CD8-positive, alpha-beta memory T cell (primary cell): Measurements from ENCODE around the gene HBB. TPM values are rescaled to one million over a fixed set of nuclear protein-coding genes. Genes with fewer than 3 reads are reported as not detected.

Source experiments
- CTCF ChIA-PET: fragments of 350-600 bp; sonication (Branson Sonifier 250); formaldehyde crosslinking; loops from one replicate; lab custom pipeline; 2021; ENCODE audit warnings: antibody characterized with exemption; lab: Charles Lee
- POLR2A ChIA-PET: fragments of 350-600 bp; sonication (Branson Sonifier 250); formaldehyde crosslinking; loops from one replicate; lab custom pipeline; 2021; ENCODE audit warnings: antibody characterized with exemption; lab: Charles Lee
- DNase-seq, 5 donors: peaks; one replicate each; pipeline versions ENCODE4 v3.0.0 to v3.0.0-alpha.2; 2020 to 2022; ENCODE audit warnings: mixed read lengths in 1 of 5
- H3K27ac ChIP-seq: one replicate; pipeline ENCODE4 v1.7.0; 2013; ENCODE audit warnings: low read depth, mild to moderate bottlenecking, low read length, moderate library complexity
- H3K27me3 ChIP-seq: 2 replicates; pipeline ENCODE4 v1.7.0; 2013; ENCODE audit warnings: low read length, mild to moderate bottlenecking; ENCODE audit not compliant: insufficient read depth, poor library complexity, severe bottlenecking
- H3K36me3 ChIP-seq: 2 replicates; pipeline ENCODE4 v1.7.0; 2013; ENCODE audit warnings: mild to moderate bottlenecking, low read length, moderate library complexity; ENCODE audit not compliant: insufficient read depth
- H3K4me1 ChIP-seq: 2 replicates; pipeline ENCODE4 v1.7.0; 2013; ENCODE audit warnings: mild to moderate bottlenecking, low read length, moderate library complexity; ENCODE audit not compliant: insufficient read depth
- H3K4me3 ChIP-seq: 2 replicates; pipeline ENCODE4 v1.7.0; 2013; ENCODE audit warnings: mild to moderate bottlenecking, low read length
- H3K9me3 ChIP-seq: 2 replicates; pipeline ENCODE4 v1.7.0; 2013; ENCODE audit warnings: mild to moderate bottlenecking, low read length
- H3K27ac Mint-ChIP-seq, 8 donors: one replicate each; pipeline ENCODE4 v1.8.0; 2020 to 2021; ENCODE audit warnings: mixed read lengths in 8 of 8, mild to moderate bottlenecking in 6 of 8, inconsistent platforms in 3 of 8, moderate library complexity in 3 of 8
- H3K27me3 Mint-ChIP-seq, 2 donors: one replicate each; pipeline ENCODE4 v1.8.0; 2020 to 2021; ENCODE audit warnings: mixed read lengths in 2 of 2, mild to moderate bottlenecking in 1 of 2, moderate library complexity in 1 of 2
- H3K36me3 Mint-ChIP-seq, 3 donors: one replicate each; pipeline ENCODE4 v1.8.0; 2020 to 2021; ENCODE audit warnings: mixed read lengths in 3 of 3, inconsistent platforms in 1 of 3, mild to moderate bottlenecking in 1 of 3
- H3K4me1 Mint-ChIP-seq, 3 donors: one replicate each; pipeline ENCODE4 v1.8.0; 2020 to 2021; ENCODE audit warnings: mixed read lengths in 3 of 3, inconsistent platforms in 1 of 3, mild to moderate bottlenecking in 1 of 3
- H3K4me3 Mint-ChIP-seq, 7 donors: one replicate each; pipeline ENCODE4 v1.8.0; 2020 to 2021; ENCODE audit warnings: mixed read lengths in 7 of 7, mild to moderate bottlenecking in 6 of 7, moderate library complexity in 4 of 7, inconsistent platforms in 2 of 7
- H3K9me3 Mint-ChIP-seq, 5 donors: one replicate each; pipeline ENCODE4 v1.8.0; 2020 to 2022; ENCODE audit warnings: mixed read lengths in 5 of 5, mild to moderate bottlenecking in 3 of 5, moderate library complexity in 2 of 5, inconsistent platforms in 1 of 5
- polyA plus RNA-seq: library from polyadenylated mRNA; unstranded; fragments of 300-500 nt; fragmentation: Illumina TruSeq; gene quantifications from one replicate; pipeline ENCODE4 v1.2.3, GENCODE V29; 2021
- total RNA-seq, 2 experiments: library from RNA; stranded (reverse); gene quantifications; one replicate each; pipeline ENCODE4 v1.2.3, GENCODE V29; 2021

Gene HBB
- total and polyA plus RNA-seq, 3 experiments from 2014 or later = not detected

DNA sequence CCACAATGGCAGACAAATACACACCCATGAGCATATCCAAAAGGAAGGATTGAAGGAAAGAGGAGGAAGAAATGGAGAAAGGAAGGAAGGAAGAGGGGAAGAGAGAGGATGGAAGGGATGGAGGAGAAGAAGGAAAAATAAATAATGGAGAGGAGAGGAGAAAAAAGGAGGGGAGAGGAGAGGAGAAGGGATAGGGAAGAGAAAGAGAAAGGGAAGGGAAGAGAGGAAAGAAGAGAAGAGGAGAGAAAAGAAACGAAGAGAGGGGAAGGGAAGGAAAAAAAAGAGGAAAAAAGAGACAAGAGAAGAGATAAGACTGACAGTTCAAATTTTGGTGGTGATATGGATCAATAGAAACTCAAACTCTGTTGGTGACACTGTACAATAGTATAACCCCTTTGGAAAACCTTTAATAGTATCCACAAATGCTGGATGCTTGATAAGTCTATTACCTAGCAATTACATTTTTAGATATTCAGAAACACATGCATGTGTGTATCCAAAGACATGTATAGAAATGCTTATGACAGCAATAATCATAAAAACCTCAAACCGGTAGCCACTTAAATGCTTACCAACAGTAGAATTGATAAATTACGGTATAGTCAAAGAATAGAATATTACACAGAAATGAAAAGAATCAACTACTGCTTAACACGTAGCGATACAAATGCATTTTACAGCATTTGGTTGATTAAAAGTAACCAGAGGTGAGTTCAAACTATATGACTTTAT is 8.7 kb upstream of the HBB start:
- peaks cover 2 to 3% of the 10 kb centered on the region in 2 donors for H3K27me3 Mint-ChIP-seq
- CTCF ChIA-PET = no interaction called here
- no peaks in the 10 kb centered on the region for H3K9me3 ChIP-seq
- no peaks in the 10 kb centered on the region for H3K36me3 ChIP-seq
- no peaks in the 10 kb centered on the region for H3K27me3 ChIP-seq
- H3K4me1 Mint-ChIP-seq = peaks cover 0 to 3% (median 0%) of the 10 kb centered on the region in 3 donors
- no peak overlapping the region for H3K27ac Mint-ChIP-seq
- peaks cover 0 to 4% (median 0%) of the 10 kb centered on the region in 5 donors for H3K9me3 Mint-ChIP-seq
- POLR2A ChIA-PET = no interaction called here
- DNase-seq = no peak
- H3K27ac ChIP-seq = no peak overlapping the region
- H3K4me1 ChIP-seq = no peaks in the 10 kb centered on the region
- H3K4me3 Mint-ChIP-seq = no peak overlapping the region
- H3K36me3 Mint-ChIP-seq = no peaks in the 10 kb centered on the region
- no peak overlapping the region for H3K4me3 ChIP-seq

- Mint-ChIP-seq H3K27me3 (peaks cover 2 to 3% of the 10 kb centered on the region in 2 donors), H3K4me3 (no peak within 1 kb of the TSS), H3K36me3 (no peaks in the 10 kb centered on the region), H3K9me3 (peaks cover 0 to 4% (median 0%) of the 10 kb centered on the region in 5 donors), H3K4me1 (peaks cover 0 to 3% (median 0%) of the 10 kb centered on the region in 3 donors), H3K27ac (no peak within 1 kb of the TSS)
- Histone ChIP-seq H3K9me3 (no peaks in the 10 kb centered on the region), H3K27ac (peak within 1 kb of the TSS; percentile 43), H3K36me3 (no peaks in the 10 kb centered on the region), H3K4me3 (no peak within 1 kb of the TSS), H3K27me3 (no peaks in the 10 kb centered on the region), H3K4me1 (no peaks in the 10 kb centered on the region)
- DNase-seq = no peak
- ChIA-PET POLR2A (no interaction called here), CTCF (no interaction called here)
Observed at GRCh38 chr11:5234381-5234834, 7.5 kb upstream of the HBB start, which contains the start of gene HBD. HBD (minus strand) TSS chr11:5234483; CDS start chr11:5234433, 50 bp downstream.

GRCh38 chr11:5233307-5233706 is 6.4 kb upstream of the HBB start:
- H3K9me3 Mint-ChIP-seq = peaks cover 0 to 4% (median 0%) of the 10 kb centered on the region in 5 donors
- H3K4me1 Mint-ChIP-seq = peaks cover 0 to 3% (median 0%) of the 10 kb centered on the region in 3 donors
- H3K27me3 Mint-ChIP-seq = peaks cover 2 to 3% of the 10 kb centered on the region in 2 donors
- ChIA-PET POLR2A (no interaction called here), CTCF (no interaction called here)
- Histone ChIP-seq H3K4me3 (no peak overlapping the region), H3K27me3 (no peaks in the 10 kb centered on the region), H3K4me1 (no peaks in the 10 kb centered on the region), H3K36me3 (no peaks in the 10 kb centered on the region), H3K9me3 (no peaks in the 10 kb centered on the region), H3K27ac (no peak overlapping the region)
- no peak for DNase-seq
- H3K4me3 Mint-ChIP-seq = no peak overlapping the region
- no peaks in the 10 kb centered on the region for H3K36me3 Mint-ChIP-seq
- no peak overlapping the region for H3K27ac Mint-ChIP-seq

DNA sequence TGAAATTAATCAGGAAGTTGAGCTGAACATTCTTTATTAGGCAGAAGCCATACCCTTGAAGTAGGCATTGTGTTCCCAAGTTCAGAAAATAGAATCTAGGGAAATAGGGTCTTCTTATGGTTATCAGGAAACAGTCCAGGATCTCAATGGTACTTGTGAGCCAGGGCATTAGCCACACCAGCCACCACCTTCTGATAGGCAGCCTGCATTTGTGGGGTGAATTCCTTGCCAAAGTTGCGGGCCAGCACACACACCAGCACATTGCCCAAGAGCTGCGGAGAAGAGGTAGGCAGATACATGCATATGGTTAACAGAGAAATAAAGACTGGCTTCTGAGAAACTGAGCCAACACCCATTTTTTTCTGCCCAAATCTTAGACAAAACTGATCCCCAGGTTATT is 6.0 kb upstream of the HBB start:
- Mint-ChIP-seq H3K4me1 (peaks cover 0 to 3% (median 0%) of the 10 kb centered on the region in 3 donors), H3K27me3 (peaks cover 2 to 3% of the 10 kb centered on the region in 2 donors), H3K27ac (no peak overlapping the region), H3K9me3 (peaks cover 0 to 4% (median 0%) of the 10 kb centered on the region in 5 donors), H3K4me3 (no peak overlapping the region), H3K36me3 (no peaks in the 10 kb centered on the region)
- Histone ChIP-seq H3K27me3 (no peaks in the 10 kb centered on the region), H3K27ac (no peak overlapping the region), H3K9me3 (no peaks in the 10 kb centered on the region), H3K4me1 (no peaks in the 10 kb centered on the region), H3K4me3 (no peak overlapping the region), H3K36me3 (no peaks in the 10 kb centered on the region)
- ChIA-PET CTCF (no interaction called here), POLR2A (no interaction called here)
- DNase-seq = no peak

DNA sequence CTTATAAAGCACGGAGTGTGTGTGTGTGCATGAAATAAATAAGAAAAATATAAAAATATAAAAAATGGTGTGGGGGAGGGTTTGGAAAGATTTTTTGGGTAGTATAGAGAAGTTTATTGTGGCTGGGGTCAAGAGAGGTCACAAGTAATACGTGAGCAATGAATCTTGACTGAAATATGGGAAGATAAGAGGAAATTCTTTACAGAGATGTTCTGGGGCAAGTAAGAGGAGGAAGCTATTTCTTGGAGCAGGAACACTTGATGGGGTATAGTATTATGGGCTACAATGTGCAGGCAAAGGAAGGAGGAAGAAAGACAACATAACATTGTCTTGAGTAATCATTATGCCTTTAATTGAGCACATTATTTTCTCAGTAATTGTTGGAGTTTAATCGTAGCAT is 5.3 kb upstream of the HBB start:
- DNase-seq = no peak
- Mint-ChIP-seq H3K36me3 (no peaks in the 10 kb centered on the region), H3K4me3 (no peak overlapping the region), H3K9me3 (peaks cover 0 to 2% (median 0%) of the 10 kb centered on the region in 5 donors), H3K27ac (no peak overlapping the region), H3K27me3 (peaks cover 0 to 2% of the 10 kb centered on the region in 2 donors), H3K4me1 (peaks cover 0 to 3% (median 0%) of the 10 kb centered on the region in 3 donors)
- no peaks in the 10 kb centered on the region for H3K36me3 ChIP-seq
- no peak overlapping the region for H3K27ac ChIP-seq
- POLR2A ChIA-PET = no interaction called here
- H3K27me3 ChIP-seq = no peaks in the 10 kb centered on the region
- H3K9me3 ChIP-seq = no peaks in the 10 kb centered on the region
- CTCF ChIA-PET = no interaction called here
- no peaks in the 10 kb centered on the region for H3K4me1 ChIP-seq
- no peak overlapping the region for H3K4me3 ChIP-seq

- ChIA-PET POLR2A (no interaction called here), CTCF (no interaction called here)
- no peak for DNase-seq
- no peak overlapping the region for H3K27ac Mint-ChIP-seq
- Histone ChIP-seq H3K4me3 (no peak overlapping the region), H3K27ac (no peak overlapping the region), H3K36me3 (no peaks in the 10 kb centered on the region), H3K9me3 (no peaks in the 10 kb centered on the region), H3K27me3 (no peaks in the 10 kb centered on the region), H3K4me1 (no peaks in the 10 kb centered on the region)
- H3K27me3 Mint-ChIP-seq = peaks cover 0 to 2% of the 10 kb centered on the region in 2 donors
- no peak overlapping the region for H3K4me3 Mint-ChIP-seq
- no peaks in the 10 kb centered on the region for H3K36me3 Mint-ChIP-seq
- H3K9me3 Mint-ChIP-seq = peaks cover 0 to 2% (median 0%) of the 10 kb centered on the region in 5 donors
- peaks cover 0 to 3% (median 0%) of the 10 kb centered on the region in 3 donors for H3K4me1 Mint-ChIP-seq
Observed at GRCh38 chr11:5231111-5231510, 4.2 kb upstream of the HBB start.

GRCh38 chr11:5230266-5230665 is 3.4 kb upstream of the HBB start:
- H3K9me3 Mint-ChIP-seq = peaks cover 0 to 1% (median 0%) of the 10 kb centered on the region in 5 donors

DNA sequence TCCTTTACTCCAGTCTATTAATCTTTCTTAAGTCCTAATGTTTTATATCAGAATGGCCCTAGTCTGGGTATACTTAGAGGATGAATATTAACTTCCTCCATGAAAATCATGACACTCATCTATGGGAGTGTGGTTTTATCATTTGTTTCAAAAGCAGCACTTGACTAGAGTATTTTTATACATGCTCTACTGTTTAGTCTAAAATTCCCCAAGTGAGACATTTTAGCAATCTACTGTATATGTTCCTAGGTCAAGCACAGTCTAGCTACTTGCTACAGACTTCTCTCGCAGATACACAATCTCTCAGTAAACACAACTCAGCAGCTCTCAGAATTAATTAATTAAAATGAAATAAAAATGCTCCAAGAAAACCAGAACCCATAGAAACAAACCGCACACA is 2.9 kb upstream of the HBB start:
- Mint-ChIP-seq H3K9me3 (no peaks in the 10 kb centered on the region), H3K4me1 (peaks cover 0 to 3% (median 0%) of the 10 kb centered on the region in 3 donors), H3K27ac (no peak overlapping the region), H3K4me3 (no peak overlapping the region), H3K36me3 (no peaks in the 10 kb centered on the region), H3K27me3 (peaks cover 0 to 2% of the 10 kb centered on the region in 2 donors)
- no peaks in the 10 kb centered on the region for H3K27me3 ChIP-seq
- H3K4me1 ChIP-seq = no peaks in the 10 kb centered on the region
- no peak overlapping the region for H3K27ac ChIP-seq
- H3K4me3 ChIP-seq = no peak overlapping the region
- H3K9me3 ChIP-seq = no peaks in the 10 kb centered on the region
- ChIA-PET CTCF (no interaction called here), POLR2A (no interaction called here)
- H3K36me3 ChIP-seq = no peaks in the 10 kb centered on the region
- no peak for DNase-seq

More at GRCh38 chr11:5230266-5230665, 3.4 kb upstream of the HBB start:
- H3K36me3 Mint-ChIP-seq = no peaks in the 10 kb centered on the region
- H3K4me3 Mint-ChIP-seq = no peak overlapping the region
- no peaks in the 10 kb centered on the region for H3K9me3 ChIP-seq
- no peaks in the 10 kb centered on the region for H3K4me1 ChIP-seq
- H3K36me3 ChIP-seq = no peaks in the 10 kb centered on the region
- ChIA-PET CTCF (no interaction called here), POLR2A (no interaction called here)
- H3K27ac Mint-ChIP-seq = no peak overlapping the region
- no peaks in the 10 kb centered on the region for H3K27me3 ChIP-seq
- H3K27me3 Mint-ChIP-seq = peaks cover 0 to 2% of the 10 kb centered on the region in 2 donors
- peaks cover 0 to 3% (median 0%) of the 10 kb centered on the region in 3 donors for H3K4me1 Mint-ChIP-seq
- no peak overlapping the region for H3K4me3 ChIP-seq
- DNase-seq = no peak
- no peak overlapping the region for H3K27ac ChIP-seq
